Measurements from ENCODE around the gene HSF5. TPM values are rescaled to one million over a fixed set of nuclear protein-coding genes. Genes with fewer than 3 reads are reported as not detected.
"Not testable (repeated sequence)": the region's sequence is repeated elsewhere in the genome, so short reads cannot be mapped to it uniquely, and the experiment has no call there.

Gene HSF5
- total and polyA plus RNA-seq, 2 of the 13 experiments (the other 11 are each of a cell fraction or from before 2014, with no cell fraction given) = not detected

DNA sequence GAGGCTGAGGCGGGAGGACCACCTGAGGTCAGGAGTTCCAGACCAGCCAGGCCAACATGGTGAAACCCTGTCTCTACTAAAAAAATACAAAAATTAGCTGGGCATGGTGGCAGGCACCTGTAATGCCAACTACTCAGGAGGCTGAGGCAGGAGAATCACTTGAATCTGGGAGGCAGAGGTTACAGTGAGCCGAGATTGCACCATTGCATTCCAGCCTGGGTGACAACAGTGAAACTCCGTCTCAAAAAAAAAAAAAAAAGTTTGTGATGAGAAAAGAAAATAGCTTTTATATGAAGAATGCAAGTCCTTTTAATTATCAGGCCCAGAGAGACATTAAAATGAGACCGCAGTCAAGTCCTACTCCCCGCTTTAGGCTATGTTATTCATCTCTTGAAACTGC lies 90.8 kb downstream of the HSF5 start:
- in situ Hi-C loops (cut with HindIII; ENCODE audit: extremely low pct_ligation_motif_present, low pct_unique_long_range_greater_than_20kb); DNase-seq (ENCODE audit: low spot score); H3K27me3 ChIP-seq (ENCODE audit: control insufficient read depth in 1 of 2, insufficient read depth in 2 of 2, low read length in 2 of 2); H3K4me3 ChIP-seq (replicated peaks in 1 of 3; ENCODE audit: insufficient read depth in 1 of 3, low read depth in 2 of 3, low read length in 3 of 3); BruUV-seq (replicated peaks); FAIRE-seq; H3K9ac ChIP-seq (ENCODE audit: insufficient read depth, low read depth, low read length); H3K4me2 ChIP-seq (ENCODE audit: low read depth, low read length); H3K27ac ChIP-seq (ENCODE audit: extremely low read length, insufficient read depth, low read length); intact Hi-C loops (cut with micrococcal nuclease; ENCODE audit: unreplicated experiment); H4K20me1 ChIP-seq (ENCODE audit: insufficient read depth, low read length); CTCF ChIA-PET (ENCODE audit: low intra/inter-chr PET ratio, low total read pairs); H2AFZ ChIP-seq (ENCODE audit: low read length); H3K9me3 ChIP-seq (ENCODE audit: low read length); ATAC-seq; TF ChIP-seq SOX6 (IDR thresholded peaks at IDR 0.05): not testable (repeated sequence)
- WGBS (ENCODE audit: low lambda C conversion rate) = 82% methylated on average over 5 of the region's 5 CpGs
- peaks cover 99% of the 10 kb centered on the region for H3K79me2 ChIP-seq (ENCODE audit: insufficient read depth, low read length)
- peaks cover 100% of the 10 kb centered on the region for H3K4me1 ChIP-seq (ENCODE audit: insufficient read depth, low read length)
- POLR2A ChIA-PET = interaction anchor here (1.1 to 4.7 kb wide), 7 partner anchors 8 to 45 kb away, joined by 3 to 81 read pairs (median 10); partner anchors contain the start of genes RNF43 and SUPT4H1
- 0 out of 2 replicates have a peak, but pooled peaks have one; percentile 7 for TF ChIP-seq RCOR2 (CRISPR knock-in tag; IDR thresholded peaks at IDR 0.05)
- peak; percentile 45; the same call in 1 of the 2 replicates for TF ChIP-seq CEBPG (CRISPR knock-in tag; IDR thresholded peaks at IDR 0.05)
- TF ChIP-seq, protein P1, sequence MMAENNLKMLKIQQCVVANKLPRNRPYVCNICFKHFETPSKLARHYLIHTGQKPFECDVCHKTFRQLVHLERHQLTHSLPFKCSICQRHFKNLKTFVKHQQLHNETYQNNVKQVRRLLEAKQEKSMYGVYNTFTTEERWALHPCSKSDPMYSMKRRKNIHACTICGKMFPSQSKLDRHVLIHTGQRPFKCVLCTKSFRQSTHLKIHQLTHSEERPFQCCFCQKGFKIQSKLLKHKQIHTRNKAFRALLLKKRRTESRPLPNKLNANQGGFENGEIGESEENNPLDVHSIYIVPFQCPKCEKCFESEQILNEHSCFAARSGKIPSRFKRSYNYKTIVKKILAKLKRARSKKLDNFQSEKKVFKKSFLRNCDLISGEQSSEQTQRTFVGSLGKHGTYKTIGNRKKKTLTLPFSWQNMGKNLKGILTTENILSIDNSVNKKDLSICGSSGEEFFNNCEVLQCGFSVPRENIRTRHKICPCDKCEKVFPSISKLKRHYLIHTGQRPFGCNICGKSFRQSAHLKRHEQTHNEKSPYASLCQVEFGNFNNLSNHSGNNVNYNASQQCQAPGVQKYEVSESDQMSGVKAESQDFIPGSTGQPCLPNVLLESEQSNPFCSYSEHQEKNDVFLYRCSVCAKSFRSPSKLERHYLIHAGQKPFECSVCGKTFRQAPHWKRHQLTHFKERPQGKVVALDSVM (CRISPR knock-in tag; IDR thresholded peaks at IDR 0.05) = peak; percentile 70
- TF ChIP-seq ZNF263 (CRISPR knock-in tag; IDR thresholded peaks at IDR 0.05) = 0 out of 2 replicates have a peak, but pooled peaks have one; percentile 48
- TF ChIP-seq ZNF441 (CRISPR knock-in tag; IDR thresholded peaks at IDR 0.05; ENCODE audit: borderline replicate concordance) = peak; percentile 57; the same call in 1 of the 2 replicates
- TF ChIP-seq TEAD3 (CRISPR knock-in tag; optimal IDR thresholded peaks at IDR 0.05; ENCODE audit: borderline replicate concordance) = peak; percentile 72
- peak; percentile 15; the same call in 1 of the 2 replicates for TF ChIP-seq SOX6 (CRISPR knock-in tag; IDR thresholded peaks at IDR 0.05)
- TF ChIP-seq, protein P2, sequence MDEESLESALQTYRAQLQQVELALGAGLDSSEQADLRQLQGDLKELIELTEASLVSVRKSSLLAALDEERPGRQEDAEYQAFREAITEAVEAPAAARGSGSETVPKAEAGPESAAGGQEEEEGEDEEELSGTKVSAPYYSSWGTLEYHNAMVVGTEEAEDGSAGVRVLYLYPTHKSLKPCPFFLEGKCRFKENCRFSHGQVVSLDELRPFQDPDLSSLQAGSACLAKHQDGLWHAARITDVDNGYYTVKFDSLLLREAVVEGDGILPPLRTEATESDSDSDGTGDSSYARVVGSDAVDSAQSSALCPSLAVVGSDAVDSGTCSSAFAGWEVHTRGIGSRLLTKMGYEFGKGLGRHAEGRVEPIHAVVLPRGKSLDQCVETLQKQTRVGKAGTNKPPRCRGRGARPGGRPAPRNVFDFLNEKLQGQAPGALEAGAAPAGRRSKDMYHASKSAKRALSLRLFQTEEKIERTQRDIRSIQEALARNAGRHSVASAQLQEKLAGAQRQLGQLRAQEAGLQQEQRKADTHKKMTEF (CRISPR knock-in tag; IDR thresholded peaks at IDR 0.05) = peak; percentile 42; the same call in 1 of the 2 replicates
- TF ChIP-seq AGO2 (optimal IDR thresholded peaks at IDR 0.05; ENCODE audit: low read depth, low read length) = peak; percentile 6
- peaks cover 7 to 38% of the 10 kb centered on the region in 2 experiments for H3K36me3 ChIP-seq (replicated peaks in 1 of 2; ENCODE audit: control insufficient read depth in 1 of 2, insufficient read depth in 2 of 2, low read length in 2 of 2)

All from HepG2 (cell line).